ENCODE results near the gene LRRC75B. TPM values are rescaled to one million over a fixed set of nuclear protein-coding genes. Genes with fewer than 3 reads are reported as not detected.

LRRC75B gene
- total and polyA plus RNA-seq, 9 of the 15 experiments (the other 6 are each of a cell fraction or from before 2014, with no cell fraction given) = 0.10 to 2.8 (median 1.0) TPM; not detected in 1

GRCh38 chr22:24589518-24590030 is 3.3 kb downstream of the LRRC75B start:
- no peak overlapping the region for H3K4me2 ChIP-seq (ENCODE audit: insufficient read depth, low read length)
- BruUV-seq (replicated peaks) = no TSS peak
- no peaks in the 10 kb centered on the region for H3K27me3 ChIP-seq (ENCODE audit: control insufficient read depth in 2 of 2, insufficient read depth in 2 of 2, low read length in 2 of 2)
- TF ChIP-seq GATAD2B (IDR thresholded peaks at IDR 0.05; ENCODE audit: borderline replicate concordance) (no peak), MYBL2 (IDR thresholded peaks at IDR 0.05; ENCODE audit: low read depth) (no peak), MYBL2 (CRISPR knock-in tag; IDR thresholded peaks at IDR 0.05; ENCODE audit: borderline replicate concordance) (no peak), ZNF24 (IDR thresholded peaks at IDR 0.05) (no peak)
- WGBS (ENCODE audit: insufficient coverage, low coverage, missing lambda C conversion rate) = 38% methylated on average over 6 of the region's 7 CpGs
- no peak overlapping the region for H3K9ac ChIP-seq (ENCODE audit: insufficient read depth in 1 of 2, low read depth in 2 of 2, low read length in 2 of 2)
- intact Hi-C loops (cut with micrococcal nuclease) = no loop called here
- no peaks in the 10 kb centered on the region for H3K79me2 ChIP-seq (ENCODE audit: control insufficient read depth, insufficient read depth, low read length)
- H3K9me3 ChIP-seq (replicated peaks; ENCODE audit: control insufficient read depth, insufficient read depth, low read depth, low read length) = no peaks in the 10 kb centered on the region
- in situ Hi-C loops (cut with MboI) = no loop called here
- H3K9me1 ChIP-seq (ENCODE audit: control insufficient read depth, insufficient read depth, low read length) = no peaks in the 10 kb centered on the region
- ATAC-seq = no peak
- no peak overlapping the region for H3K4me3 ChIP-seq
- ChIA-PET POLR2A (interaction anchor here (0.6 kb wide), 1 partner anchor 13 kb away, joined by 3 read pairs; no protein-coding TSS in a partner anchor), CTCF (ENCODE audit: low intra/inter-chr PET ratio) (no interaction called here)
- H2AFZ ChIP-seq (ENCODE audit: low read depth, low read length) = no peak overlapping the region
- FAIRE-seq = no peak
- DNase-seq (ENCODE audit: extremely low read depth in 1 of 4, low spot score in 3 of 4) = no peak
- no peaks in the 10 kb centered on the region for H3K36me3 ChIP-seq (ENCODE audit: control insufficient read depth, insufficient read depth, low read length)
- H3K27ac ChIP-seq (ENCODE audit: extremely low read depth, low read depth, low read length) = no peak overlapping the region
- no peaks in the 10 kb centered on the region for H4K20me1 ChIP-seq (replicated peaks; ENCODE audit: control insufficient read depth, insufficient read depth, low read length)
- peaks cover 0 to 32% of the 10 kb centered on the region in 2 experiments; a peak in 2 of 5 replicates for H3K4me1 ChIP-seq (replicated peaks in 1 of 2; ENCODE audit: control insufficient read depth in 2 of 2, insufficient read depth in 2 of 2, low read length in 2 of 2)

- DNase-seq (ENCODE audit: extremely low read depth in 1 of 4, low spot score in 3 of 4) (no peak), ATAC-seq (no peak), FAIRE-seq (no peak)
- no peaks in the 10 kb centered on the region for H3K36me3 ChIP-seq (ENCODE audit: control insufficient read depth, insufficient read depth, low read length)
- POLR2A ChIA-PET = interaction anchor here (1.0 kb wide), 1 partner anchor 11 kb away, joined by 3 read pairs; no protein-coding TSS in a partner anchor
- H3K27me3 ChIP-seq (ENCODE audit: control insufficient read depth in 2 of 2, insufficient read depth in 2 of 2, low read length in 2 of 2) = no peaks in the 10 kb centered on the region
- no peak overlapping the region for H3K27ac ChIP-seq (ENCODE audit: extremely low read depth, low read depth, low read length)
- H3K4me2 ChIP-seq (ENCODE audit: insufficient read depth, low read length) = no peak overlapping the region
- no peak overlapping the region for H2AFZ ChIP-seq (ENCODE audit: low read depth, low read length)
- CTCF ChIA-PET (ENCODE audit: low intra/inter-chr PET ratio) = no interaction called here
- no peaks in the 10 kb centered on the region for H3K9me1 ChIP-seq (ENCODE audit: control insufficient read depth, insufficient read depth, low read length)
- peak overlapping the region in 1 of 2 experiments; percentile 52; a peak in 2 of 4 replicates for H3K9ac ChIP-seq (ENCODE audit: insufficient read depth in 1 of 2, low read depth in 2 of 2, low read length in 2 of 2)
- intact Hi-C loops (cut with micrococcal nuclease) (no loop called here), in situ Hi-C loops (cut with MboI) (no loop called here)
- WGBS (ENCODE audit: insufficient coverage, low coverage, missing lambda C conversion rate) = 55% methylated on average over 12 of the region's 21 CpGs
- no peaks in the 10 kb centered on the region for H3K79me2 ChIP-seq (ENCODE audit: control insufficient read depth, insufficient read depth, low read length)
- no peaks in the 10 kb centered on the region for H3K9me3 ChIP-seq (replicated peaks; ENCODE audit: control insufficient read depth, insufficient read depth, low read depth, low read length)
- BruUV-seq (replicated peaks) = no TSS peak
- H3K4me3 ChIP-seq = no peak overlapping the region
- H4K20me1 ChIP-seq (replicated peaks; ENCODE audit: control insufficient read depth, insufficient read depth, low read length) = no peaks in the 10 kb centered on the region
- H3K4me1 ChIP-seq (replicated peaks in 1 of 2; ENCODE audit: control insufficient read depth in 2 of 2, insufficient read depth in 2 of 2, low read length in 2 of 2) = peaks cover 0 to 27% of the 10 kb centered on the region in 2 experiments; a peak in 2 of 5 replicates
- TF ChIP-seq PHF21A (IDR thresholded peaks at IDR 0.05; ENCODE audit: borderline replicate concordance, low read depth) = no peak
- no peak for TF ChIP-seq USF2 (CRISPR knock-in tag; IDR thresholded peaks at IDR 0.05)
- no peak for TF ChIP-seq TFAM (CRISPR knock-in tag; conservative IDR thresholded peaks at IDR 0.05)
- no peak for TF ChIP-seq XRCC4 (IDR thresholded peaks at IDR 0.05; ENCODE audit: extremely low read depth, insufficient read depth, insufficient read length)
- TF ChIP-seq HMGN3 (IDR thresholded peaks at IDR 0.05; ENCODE audit: borderline replicate concordance, extremely low read depth, insufficient read length, low read depth, low read length) = no peak
- no peak for TF ChIP-seq SMARCA4 (IDR thresholded peaks at IDR 0.05)
- no peak for TF ChIP-seq SP1 (CRISPR knock-in tag; IDR thresholded peaks at IDR 0.05)
- no peak for TF ChIP-seq FOSL1 (tag; conservative IDR thresholded peaks at IDR 0.05)
- no peak for TF ChIP-seq HDAC8 (tag; IDR thresholded peaks at IDR 0.05)
- no peak for TF ChIP-seq ZNF253 (CRISPR knock-in tag; conservative IDR thresholded peaks at IDR 0.05)
- no peak for TF ChIP-seq SMAD3 (CRISPR knock-in tag; conservative IDR thresholded peaks at IDR 0.05)
- no peak for TF ChIP-seq SRF (CRISPR knock-in tag; IDR thresholded peaks at IDR 0.05)
- TF ChIP-seq NCOR1 (IDR thresholded peaks at IDR 0.05) = no peak
Observed at GRCh38 chr22:24588757-24589481, 4.0 kb downstream of the LRRC75B start.
